Stimulated activated CD4-positive, alpha-beta T cell treated with anti-CD3 and anti-CD28 coated beads, Interleukin-4, amount 100 ng/mL, for 1 hour (primary cell): ENCODE results near the gene FLT4.

Experiments used
- DNase-seq: peaks from one replicate; pipeline ENCODE4 v3.0.0-alpha.2; 2020

Gene FLT4

DNA sequence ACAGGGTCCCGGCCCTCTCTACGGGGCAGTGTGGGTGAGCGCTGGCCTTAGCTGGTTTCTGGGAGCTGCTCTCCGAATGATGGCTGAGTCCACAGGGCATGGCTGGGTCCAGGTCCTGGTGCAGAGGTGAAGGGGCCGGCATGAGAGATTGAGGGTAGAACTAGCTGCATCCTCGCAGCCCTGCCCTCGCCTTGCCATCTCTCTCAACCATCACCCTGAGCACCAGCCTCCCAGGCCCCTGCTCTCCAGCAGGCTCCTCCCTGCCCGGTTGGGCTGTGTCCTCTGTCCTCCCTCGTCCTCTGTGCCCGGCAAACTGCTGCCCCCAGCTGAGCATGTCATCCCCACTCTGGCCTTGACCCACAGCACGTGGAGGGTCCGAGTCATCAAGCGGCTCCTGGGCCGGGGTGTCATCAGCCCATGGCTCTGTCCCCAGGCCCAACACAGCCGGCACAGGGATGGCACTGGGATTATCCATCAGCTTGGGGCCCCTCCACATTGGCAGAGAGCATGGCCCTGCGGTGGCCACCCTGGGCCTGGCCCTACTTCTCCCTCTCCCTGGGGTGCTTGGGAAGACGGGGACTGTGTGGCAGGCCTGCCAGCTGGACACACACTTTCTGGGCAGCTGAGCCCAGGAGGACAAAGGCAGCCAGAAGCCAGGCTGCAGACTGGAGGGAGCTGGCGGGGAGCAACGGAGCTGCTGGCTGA is 8.4 kb downstream of the FLT4 start:
- no peak for DNase-seq

DNA sequence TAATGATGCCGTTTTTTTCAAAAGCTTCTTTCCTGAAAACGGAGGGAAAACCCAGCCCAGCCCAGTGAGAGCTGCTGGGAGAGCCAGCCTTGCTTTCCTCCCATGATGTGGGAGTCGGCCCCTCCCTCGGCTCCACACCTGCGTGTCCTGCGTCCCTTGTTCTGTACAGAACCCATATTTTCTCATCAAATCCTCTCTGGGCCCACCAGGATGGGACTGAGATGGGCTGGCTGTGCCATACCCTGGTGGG is 8.9 kb downstream of the FLT4 start:
- DNase-seq, result no peak

- no peak for DNase-seq
These were observed 9.4 kb downstream of the FLT4 start for GRCh38 chr5:180639741-180640610.

GRCh38 chr5:180639287-180639686 is 10.1 kb downstream of the FLT4 start:
- no peak for DNase-seq

- no peak for DNase-seq
These were observed 11.3 kb downstream of the FLT4 start for GRCh38 chr5:180637962-180638680.

GRCh38 chr5:180636403-180637075 is 12.9 kb downstream of the FLT4 start:
- DNase-seq, result no peak

DNA sequence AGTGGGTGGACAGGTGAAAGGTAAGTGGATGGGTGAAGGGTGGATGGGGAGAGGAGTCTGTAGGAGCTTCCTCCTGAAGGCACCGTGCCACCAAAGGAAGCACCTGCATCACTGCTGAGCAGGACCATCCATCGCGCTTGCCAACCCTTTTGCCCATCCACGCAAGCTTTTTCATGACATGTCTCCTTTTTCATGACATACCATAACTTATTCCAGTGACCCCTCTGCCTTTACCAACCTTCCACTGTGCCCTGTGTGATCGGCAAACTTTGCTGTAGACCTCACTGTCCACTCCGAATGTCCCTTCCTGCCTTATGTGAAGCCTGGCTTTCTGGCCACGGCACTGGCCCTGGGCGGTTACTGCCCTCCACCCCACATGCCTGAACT is 13.4 kb downstream of the FLT4 start:
- DNase-seq, result no peak

DNA sequence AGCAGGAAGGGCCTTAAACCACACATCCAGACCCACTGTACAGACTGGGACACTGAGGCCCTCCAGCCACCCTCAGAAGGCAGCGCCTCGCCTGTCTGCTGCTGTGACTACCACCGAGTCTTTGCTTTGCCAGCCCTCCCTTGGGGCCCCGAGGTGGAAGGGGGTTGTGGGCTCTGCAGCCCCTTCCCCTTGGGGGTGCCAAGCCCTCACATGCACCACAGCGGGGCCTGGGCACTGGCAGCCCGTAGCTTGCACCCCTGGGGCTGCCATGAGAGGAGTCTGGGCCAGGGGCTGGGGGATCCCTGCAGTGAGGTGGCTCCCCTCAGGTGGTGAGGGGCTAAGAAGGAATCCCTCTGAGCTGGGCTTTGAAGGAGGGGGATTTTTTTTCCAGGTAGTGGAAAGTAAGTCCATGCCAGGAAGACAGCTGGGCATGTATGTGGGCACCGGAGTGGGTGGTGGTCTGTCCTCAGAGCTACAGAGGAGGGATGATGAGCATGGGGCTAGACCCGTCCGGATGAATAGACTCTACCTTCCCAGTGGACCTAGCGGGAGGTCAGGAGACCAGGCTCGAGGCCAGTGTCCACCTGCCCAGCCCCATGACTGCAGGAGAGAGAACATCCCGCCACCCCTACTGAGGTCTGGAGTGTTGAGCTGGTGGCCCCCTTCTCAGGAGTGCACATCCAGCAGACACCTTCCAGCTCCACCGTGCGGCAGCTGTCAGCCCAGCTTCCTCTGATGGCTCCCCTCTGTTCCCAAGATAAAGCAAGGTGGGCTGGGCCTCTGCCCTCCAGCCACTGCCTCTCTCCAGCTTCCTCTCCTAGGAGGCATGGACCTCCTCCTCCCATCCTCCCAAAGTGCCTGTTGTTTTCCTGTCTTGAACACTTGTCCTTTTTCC is 15.9 kb downstream of the FLT4 start:
- DNase-seq, result no peak

GRCh38 chr5:180632768-180633167 is 16.6 kb downstream of the FLT4 start:
- DNase-seq, result no peak

GRCh38 chr5:180631549-180632383 is 17.6 kb downstream of the FLT4 start:
- no peak for DNase-seq

GRCh38 chr5:180630426-180630825 is 19.0 kb downstream of the FLT4 start:
- DNase-seq, result no peak

- DNase-seq, result no peak
These were observed 19.5 kb downstream of the FLT4 start for GRCh38 chr5:180629831-180630382.

DNA sequence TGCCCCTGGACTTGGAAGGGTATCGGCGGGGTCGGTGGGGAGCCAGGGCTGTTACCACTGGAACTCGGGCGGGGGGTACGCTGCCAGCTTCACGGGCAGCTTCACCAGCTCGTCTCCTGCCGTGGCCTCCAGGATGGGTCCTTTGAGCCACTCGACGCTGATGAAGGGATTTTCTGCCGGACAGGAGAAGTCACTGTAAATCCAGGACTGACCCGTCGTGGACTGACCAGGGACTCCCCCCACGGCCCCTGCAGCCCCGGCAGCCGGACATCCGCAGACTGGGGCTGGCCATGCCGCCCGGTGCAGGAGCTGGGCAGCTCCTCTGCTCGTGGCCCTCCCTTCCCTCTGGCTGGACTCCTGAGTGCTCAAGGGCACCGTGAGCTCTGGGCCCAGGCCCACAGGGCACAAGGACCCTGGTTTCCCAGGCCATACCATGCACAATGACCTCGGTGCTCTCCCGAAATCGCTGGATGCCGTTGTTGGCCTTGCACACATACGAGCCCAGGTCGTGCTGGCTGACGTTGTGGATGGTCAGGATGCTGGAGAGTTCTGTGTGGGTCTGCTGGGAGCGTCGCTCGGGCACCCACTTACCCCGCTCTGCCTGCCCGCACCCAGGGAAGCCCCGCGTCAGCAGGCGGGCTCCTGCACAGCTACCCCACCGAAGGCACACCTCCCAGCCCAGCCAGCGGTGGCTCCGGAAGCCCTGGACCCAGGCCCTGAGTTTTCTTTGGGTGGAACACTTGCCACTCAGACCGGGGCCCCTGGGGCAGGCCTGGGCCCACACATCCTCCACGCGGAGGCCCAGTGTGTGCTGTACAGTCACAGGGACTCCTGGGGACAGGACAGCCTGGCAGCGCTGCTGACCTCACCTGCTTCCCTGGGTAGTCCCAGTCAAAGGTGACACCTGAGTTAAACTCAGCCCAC is 20.3 kb downstream of the FLT4 start:
- no peak for DNase-seq

DNA sequence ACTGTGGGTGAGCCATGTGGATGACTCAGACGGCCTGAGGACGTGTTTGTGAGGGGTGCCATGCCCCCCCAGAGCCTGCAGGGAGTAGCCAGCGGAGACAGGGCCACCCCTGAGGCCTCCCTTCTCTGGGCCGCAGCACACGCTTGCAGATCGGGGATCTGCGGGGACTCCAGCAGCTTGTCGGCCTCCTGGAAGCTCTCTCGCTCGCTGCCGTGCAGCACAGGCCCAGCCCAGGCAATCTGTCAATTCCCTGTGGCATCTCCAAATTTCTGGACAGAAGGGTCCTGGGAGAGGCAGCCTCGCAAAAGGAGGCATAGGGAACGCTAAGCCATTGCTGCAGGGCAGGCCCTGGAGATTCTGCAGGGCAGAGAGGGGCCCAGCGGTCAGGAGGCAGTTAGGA is 21.2 kb downstream of the FLT4 start:
- no peak for DNase-seq

- DNase-seq, result no peak
These were observed 21.8 kb downstream of the FLT4 start for GRCh38 chr5:180627386-180628120.

- DNase-seq, result no peak
These were observed 22.6 kb downstream of the FLT4 start for GRCh38 chr5:180626661-180627385.

DNA sequence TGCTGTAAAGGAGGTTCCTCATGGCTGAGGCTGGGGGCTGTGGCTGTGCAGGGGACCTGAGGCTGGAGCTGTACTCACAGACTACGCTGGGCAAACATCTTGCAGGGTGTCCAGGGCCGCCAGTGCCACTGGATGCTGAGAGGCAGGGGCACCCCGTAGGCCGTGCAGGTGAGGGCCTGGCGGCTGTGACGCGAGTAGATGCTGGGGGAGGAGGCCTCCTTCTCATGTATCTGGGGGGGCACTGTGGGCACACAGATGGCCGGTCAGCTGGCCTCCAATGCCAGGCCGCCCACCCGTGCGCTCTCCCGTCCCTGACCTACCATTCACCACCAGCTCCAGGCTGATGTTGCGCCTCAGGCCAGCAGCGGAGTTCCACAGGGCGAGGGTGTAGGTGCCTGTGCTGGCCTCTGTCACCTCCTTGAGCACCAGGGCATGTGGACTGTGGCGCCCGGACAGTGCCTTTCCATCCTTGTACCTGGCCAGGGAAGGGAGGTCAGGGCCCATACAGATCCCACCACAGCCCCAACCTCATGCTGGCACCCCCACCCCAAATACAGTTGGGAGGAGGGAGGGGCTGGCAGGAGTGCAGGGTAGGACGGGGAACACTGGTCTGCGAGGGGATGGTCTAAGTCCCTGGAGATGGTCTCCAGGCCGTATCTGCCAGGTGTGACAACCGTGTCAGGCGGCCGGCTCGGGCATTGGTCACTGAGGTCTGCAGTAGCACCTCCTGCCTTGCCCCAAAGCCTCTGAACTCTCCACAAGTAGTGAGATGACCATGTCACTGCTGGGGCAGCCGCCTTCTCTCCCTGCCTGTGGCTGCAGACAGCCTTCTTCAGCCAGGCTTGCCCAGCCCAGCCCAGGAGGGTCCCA is 23.4 kb downstream of the FLT4 start:
- DNase-seq, result no peak
